Mesothelial cell of epicardium (in vitro differentiated cells): ENCODE measurements around the gene MPZL1. TPM values are rescaled to one million over a fixed set of nuclear protein-coding genes. Genes with fewer than 3 reads are reported as not detected.
"Not testable (repeated sequence)": the region's sequence is repeated elsewhere in the genome, so short reads cannot be mapped to it uniquely, and the experiment has no call there.

Experiments used
- DNase-seq, 2 experiments: peaks; one replicate each; pipeline ENCODE4 v3.0.0; 2021; ENCODE audit warnings: low spot score in 2 of 2; ENCODE audit not compliant: unreplicated experiment in 2 of 2
- H3K27ac Mint-ChIP-seq: 2 replicates; pipeline ENCODE4 v1.8.0; 2021; ENCODE audit warnings: mixed read lengths
- H3K27me3 Mint-ChIP-seq: 2 replicates; pipeline ENCODE4 v1.8.0; 2021; ENCODE audit warnings: low read depth, mixed read lengths
- H3K36me3 Mint-ChIP-seq: 2 replicates; pipeline ENCODE4 v1.8.0; 2021; ENCODE audit warnings: mixed read lengths
- H3K4me1 Mint-ChIP-seq: 2 replicates; pipeline ENCODE4 v1.8.0; 2021; ENCODE audit warnings: mixed read lengths
- H3K4me3 Mint-ChIP-seq: 2 replicates; pipeline ENCODE4 v1.8.0; 2021; ENCODE audit warnings: mild to moderate bottlenecking, moderate library complexity, mixed read lengths
- H3K9me3 Mint-ChIP-seq: 2 replicates; pipeline ENCODE4 v1.8.0; 2021; ENCODE audit warnings: mixed read lengths
- CTCF ChIP-seq: fragments of 200-600 bp; sonication (generic); IDR thresholded peaks from one replicate; pipeline ENCODE4 v1.5.0; 2021; ENCODE audit warnings: antibody characterized with exemption; ENCODE audit not compliant: unreplicated experiment
- total RNA-seq: library from RNA; stranded (reverse); gene quantifications from 3 replicates; pipeline ENCODE4 v1.2.1, GENCODE V29; 2021

The MPZL1 gene
- total RNA-seq, 1 donor from 2014 or later: 138 TPM

DNA sequence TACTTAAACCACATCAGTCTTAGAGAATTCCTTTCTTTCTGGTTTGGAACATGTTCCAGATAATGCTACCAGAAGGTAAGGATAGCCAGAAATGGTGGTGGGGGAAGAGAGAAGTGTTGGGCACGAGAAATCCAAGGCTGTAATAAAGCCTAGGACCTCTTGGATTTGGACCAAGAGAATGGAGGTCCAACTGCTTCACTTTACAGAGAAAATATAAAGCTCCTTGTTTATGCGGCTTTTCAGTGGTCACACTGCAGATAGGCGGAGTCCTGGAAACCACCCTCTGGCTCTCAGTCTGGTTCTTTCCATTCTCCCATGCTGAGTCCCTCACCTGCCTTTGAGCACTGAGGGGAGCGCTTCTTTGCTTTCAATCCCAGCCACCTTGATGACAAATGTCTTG is 104.3 kb downstream of the MPZL1 start:
- peaks cover 23% of the 10 kb centered on the region for H3K4me1 Mint-ChIP-seq
- no peaks in the 10 kb centered on the region for H3K27me3 Mint-ChIP-seq
- DNase-seq: no peak
- no peak for TF ChIP-seq CTCF
- H3K9me3 Mint-ChIP-seq: no peaks in the 10 kb centered on the region
- no peak overlapping the region for H3K27ac Mint-ChIP-seq
- no peak overlapping the region for H3K4me3 Mint-ChIP-seq
- no peaks in the 10 kb centered on the region for H3K36me3 Mint-ChIP-seq

DNA sequence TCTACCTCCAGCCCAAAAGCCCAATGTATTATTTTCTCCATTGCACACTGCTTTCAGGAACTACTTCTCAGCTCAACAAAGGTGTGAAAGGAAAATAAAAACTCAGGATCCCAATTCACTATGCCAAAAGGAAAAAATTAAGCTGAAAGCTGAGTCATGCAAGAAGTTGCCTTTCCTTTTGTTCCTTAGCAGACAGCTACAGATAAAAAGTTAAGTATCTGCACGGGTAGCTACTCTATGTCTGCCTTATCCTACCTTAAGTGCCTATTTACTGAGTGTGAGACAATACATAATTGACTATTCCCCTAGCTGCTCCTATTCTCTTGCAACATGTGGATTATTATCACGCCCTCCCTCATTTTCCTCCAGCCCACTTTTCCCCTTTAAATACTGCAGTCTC is 108.1 kb downstream of the MPZL1 start:
- Mint-ChIP-seq H3K4me3 (no peak overlapping the region), H3K27me3 (no peaks in the 10 kb centered on the region), H3K9me3 (no peaks in the 10 kb centered on the region), H3K4me1 (peaks cover 7% of the 10 kb centered on the region), H3K27ac (no peak overlapping the region), H3K36me3 (no peaks in the 10 kb centered on the region)
- no peak for TF ChIP-seq CTCF
- no peak for DNase-seq

GRCh38 chr1:167830668-167831067 is 108.9 kb downstream of the MPZL1 start:
- DNase-seq, H3K9me3 Mint-ChIP-seq, H3K4me1 Mint-ChIP-seq, H3K4me3 Mint-ChIP-seq, H3K36me3 Mint-ChIP-seq, H3K27me3 Mint-ChIP-seq, H3K27ac Mint-ChIP-seq: not testable (repeated sequence)

DNA sequence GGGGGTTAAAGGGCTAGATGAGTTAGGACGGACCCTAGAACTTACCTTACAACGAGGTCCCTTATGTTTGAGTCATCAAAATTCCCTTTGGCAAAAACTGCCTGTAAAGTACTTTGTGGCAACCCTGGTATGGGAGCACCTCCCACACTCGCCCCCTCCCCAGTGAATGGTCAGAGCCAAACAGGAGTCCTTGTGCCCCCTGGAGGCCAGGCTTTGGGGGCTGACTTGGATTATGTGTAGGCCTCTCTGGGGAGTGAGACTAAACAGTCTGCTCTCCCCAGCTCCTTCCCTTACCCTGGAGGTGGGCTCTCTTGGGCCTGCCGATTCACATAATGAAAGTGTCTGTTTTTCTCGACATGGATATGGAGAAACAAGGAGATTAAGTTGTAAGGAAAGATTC is 110.9 kb downstream of the MPZL1 start:
- Mint-ChIP-seq H3K27me3 (no peaks in the 10 kb centered on the region), H3K36me3 (no peaks in the 10 kb centered on the region), H3K4me3 (no peak overlapping the region), H3K4me1 (peaks cover 7% of the 10 kb centered on the region), H3K27ac (no peak overlapping the region), H3K9me3 (no peaks in the 10 kb centered on the region)
- DNase-seq: no peak
- TF ChIP-seq CTCF: no peak

- no peak for TF ChIP-seq CTCF
- H3K27me3 Mint-ChIP-seq: no peaks in the 10 kb centered on the region
- H3K4me1 Mint-ChIP-seq: peaks cover 7% of the 10 kb centered on the region
- no peaks in the 10 kb centered on the region for H3K36me3 Mint-ChIP-seq
- DNase-seq: no peak
- H3K4me3 Mint-ChIP-seq: no peak overlapping the region
- no peak overlapping the region for H3K27ac Mint-ChIP-seq
- H3K9me3 Mint-ChIP-seq: no peaks in the 10 kb centered on the region
Measured at GRCh38 chr1:167833904-167834303, 112.1 kb downstream of the MPZL1 start.

- H3K36me3 Mint-ChIP-seq: no peaks in the 10 kb centered on the region
- DNase-seq: no peak
- TF ChIP-seq CTCF: no peak
- no peaks in the 10 kb centered on the region for H3K27me3 Mint-ChIP-seq
- no peaks in the 10 kb centered on the region for H3K9me3 Mint-ChIP-seq
- H3K27ac Mint-ChIP-seq: no peak overlapping the region
- no peak overlapping the region for H3K4me3 Mint-ChIP-seq
- no peaks in the 10 kb centered on the region for H3K4me1 Mint-ChIP-seq
Measured at GRCh38 chr1:167836197-167836596, 114.4 kb downstream of the MPZL1 start.
